NT2/D1 (cell line): Measurements from ENCODE around the gene AKAP13.

Experiments
- YY1 ChIP-seq: IDR thresholded peaks from 2 replicates; pipeline ENCODE4 v1.6.1; 2011; ENCODE audit not compliant: insufficient read length, insufficient read depth
- ZNF274 ChIP-seq: IDR thresholded peaks from 2 replicates; pipeline ENCODE4 v1.6.1; 2011; ENCODE audit warnings: mild to moderate bottlenecking, low read depth, low read length

DNA sequence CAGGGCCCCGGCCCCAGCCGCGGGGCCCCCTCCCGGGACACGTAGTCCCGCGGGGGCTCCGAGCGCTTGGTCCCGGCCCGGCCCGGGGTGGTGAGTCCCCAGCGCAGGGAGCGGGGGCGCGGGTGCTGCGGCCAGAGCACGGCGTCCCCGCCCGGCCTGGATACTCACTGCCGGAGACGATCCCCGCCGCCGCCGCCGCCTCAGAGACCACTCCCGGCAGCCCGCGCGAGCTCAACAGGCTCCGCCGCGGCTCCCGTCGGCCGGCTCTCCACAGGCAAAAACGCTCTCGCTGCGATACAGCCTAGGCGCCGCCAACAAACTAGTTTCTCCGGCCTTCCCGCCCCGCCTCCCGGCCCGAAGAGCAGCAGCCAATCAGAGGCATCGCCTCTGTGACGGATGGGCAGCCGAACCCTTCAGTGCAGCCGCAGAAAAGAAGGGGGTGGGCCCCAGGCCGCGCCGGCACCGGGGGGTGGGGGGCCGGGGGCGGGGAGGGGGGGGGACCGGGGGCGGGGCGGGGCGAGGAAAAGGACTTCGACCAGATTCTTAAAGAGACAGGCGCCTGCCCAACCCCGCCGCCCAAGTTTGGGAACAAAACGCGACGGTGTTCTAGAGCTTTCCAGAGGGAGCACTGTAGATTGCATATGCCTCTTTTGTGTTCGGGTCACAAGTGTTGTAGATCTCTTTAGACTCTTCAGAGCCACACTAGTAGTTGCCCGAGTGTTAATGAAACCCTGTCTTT lies 414.4 kb downstream of the AKAP13 start, which contains the start of gene KLHL25:
- TF ChIP-seq YY1 (no peak), ZNF274 (no peak)
